Right cardiac atrium (tissue), 5 donors: ENCODE measurements around the gene NFKB2. TPM values are rescaled to one million over a fixed set of nuclear protein-coding genes. Genes with fewer than 3 reads are reported as not detected.

Experiments used
- ATAC-seq, 2 donors: fragments of 200-7000 bp; cut with Tn5 transposase; one replicate each; pipeline versions ENCODE4 v1.8.0 to v1.9.1; 2020; ENCODE audit warnings: moderate library complexity in 2 of 2, mild to moderate bottlenecking in 1 of 2
- DNase-seq, 3 donors: peaks; one replicate each; pipeline ENCODE4 v3.0.0-alpha.2; 2020
- H3K27ac ChIP-seq: one replicate; pipeline ENCODE4 v1.5.1; 2013; ENCODE audit warnings: mild to moderate bottlenecking, low read length, control low read depth, moderate library complexity
- H3K27me3 ChIP-seq: one replicate; pipeline ENCODE4 v1.6.1; 2013; ENCODE audit not compliant: control insufficient read depth, insufficient read depth
- H3K4me1 ChIP-seq: one replicate; pipeline ENCODE4 v1.6.1; 2013; ENCODE audit warnings: low read length; ENCODE audit not compliant: control insufficient read depth, insufficient read depth
- H3K4me3 ChIP-seq: one replicate; pipeline ENCODE4 v1.5.1; 2013; ENCODE audit warnings: low read length, control low read depth
- H3K9me3 ChIP-seq: one replicate; pipeline ENCODE4 v1.6.1; 2013; ENCODE audit warnings: low read length; ENCODE audit not compliant: control insufficient read depth
- WGBS: extraction: QIAGEN DNeasy Blood & Tissue Kit; methylation state at CpG from one replicate; pipeline ENCODE4 v1.1.7; 2013; 5-methylcytosine and 5-hydroxymethylcytosine counted together
- intact Hi-C, 4 donors: fragments of 100-400 bp; cut with DNase I; formaldehyde crosslinking; loops; one replicate each; pipeline versions ENCODE4 v1.11.0 to v1.14.0; 2022 to 2023
- long read RNA-seq, 4 donors: library from polyadenylated mRNA; unstranded; transcript quantifications; one replicate each; pipeline ENCODE4 v2.0.0, GENCODE V29; 2020 to 2021
- polyA plus RNA-seq: library from polyadenylated mRNA; stranded (reverse); fragments of 200-250 nt; gene quantifications from one replicate; pipeline ENCODE4 v1.2.3, GENCODE V29; 2013
- total RNA-seq, 4 donors: library from RNA; stranded (reverse); fragmentation: NEBNext Ultra II Directional; extraction: Animal tissue kit (Norgen Biotek cat#: 25700); gene quantifications; one replicate each; pipeline ENCODE4 v1.2.1, GENCODE V29; 2021
- donor health status: healthy with polysubstance abuse.
- donor health status: DM: no; HTN: yes; CAD: no.
- donor health status: DM: no; HTN: no; CAD: no.
- donor health status: DM: no; HTN: yes; CAD: no; lungs with severe emphysema.
- donor health status: DM: yes; HTN: yes; CAD: no.

NFKB2 gene
- 10 to 100 TPM in 3 of 4 donors, 1 to 10 TPM in 1; 9.3 to 18.2 (median 15.3) TPM for total RNA-seq
- 9.7 TPM for polyA plus RNA-seq
- long read RNA-seq, donor 1, partial matches to known transcripts: 13 of 24 reads
- long read RNA-seq, donor 1, other reads (novel, unspliced or antisense): 7 of 24 reads
- long read RNA-seq, donor 2, partial matches to known transcripts: 10 of 20 reads
- long read RNA-seq, donor 2, other reads (novel, unspliced or antisense): 7 of 20 reads
- long read RNA-seq, donor 3, partial matches to known transcripts: 4 of 4 reads
- long read RNA-seq, donor 3, other reads (novel, unspliced or antisense): 0 of 4 reads
- long read RNA-seq, donor 4, partial matches to known transcripts: 5 of 11 reads
- long read RNA-seq, donor 4, other reads (novel, unspliced or antisense): 4 of 11 reads

- WGBS: under 1% methylated on average over 42 of the region's 42 CpGs
- ATAC-seq (peak; percentile 76 to 79), DNase-seq (peak; percentile 90 to 96 (median 95))
- Histone ChIP-seq H3K27ac (peak within 1 kb of the TSS; percentile 97), H3K4me3 (peak within 1 kb of the TSS; percentile 78), H3K9me3 (no peaks in the 10 kb centered on the region), H3K4me1 (peaks cover 2% of the 10 kb centered on the region), H3K27me3 (no peaks in the 10 kb centered on the region)
- intact Hi-C loops: loop anchor here in 2 of 4 donors (5.0 to 10.0 kb wide), 3 partner anchors 168 to 189 kb away; partner anchors contain the start of gene ELOVL3 (in 1 of the 2)
Observed at GRCh38 chr10:102395400-102396316, at the start of gene NFKB2. NFKB2 (plus strand) TSS chr10:102395705; CDS start chr10:102395960, 255 bp downstream.

GRCh38 chr10:102347236-102347828 lies 48.2 kb upstream of the NFKB2 start:
- WGBS: 56% methylated on average over 2 of the region's 2 CpGs
- no peaks in the 10 kb centered on the region for H3K27me3 ChIP-seq
- H3K9me3 ChIP-seq: no peaks in the 10 kb centered on the region
- no peak overlapping the region for H3K4me3 ChIP-seq
- peak; percentile 54 to 61 for ATAC-seq
- DNase-seq: peak in 2 of 3 donors; percentile 15 to 62
- no peak overlapping the region for H3K27ac ChIP-seq
- no peaks in the 10 kb centered on the region for H3K4me1 ChIP-seq
- intact Hi-C loops: no loop called here

GRCh38 chr10:102352066-102352715 lies 43.3 kb upstream of the NFKB2 start:
- 77% methylated on average over 7 of the region's 7 CpGs for WGBS
- H3K4me1 ChIP-seq: no peaks in the 10 kb centered on the region
- no peaks in the 10 kb centered on the region for H3K27me3 ChIP-seq
- H3K9me3 ChIP-seq: no peaks in the 10 kb centered on the region
- no peak overlapping the region for H3K27ac ChIP-seq
- DNase-seq: peak; percentile 48 to 66 (median 55)
- no peak overlapping the region for H3K4me3 ChIP-seq
- intact Hi-C loops: loop anchor here (2.0 to 10.0 kb wide), 4 partner anchors 120 to 187 kb away; no protein-coding TSS in a partner anchor
- peak; percentile 60 to 73 for ATAC-seq

DNA sequence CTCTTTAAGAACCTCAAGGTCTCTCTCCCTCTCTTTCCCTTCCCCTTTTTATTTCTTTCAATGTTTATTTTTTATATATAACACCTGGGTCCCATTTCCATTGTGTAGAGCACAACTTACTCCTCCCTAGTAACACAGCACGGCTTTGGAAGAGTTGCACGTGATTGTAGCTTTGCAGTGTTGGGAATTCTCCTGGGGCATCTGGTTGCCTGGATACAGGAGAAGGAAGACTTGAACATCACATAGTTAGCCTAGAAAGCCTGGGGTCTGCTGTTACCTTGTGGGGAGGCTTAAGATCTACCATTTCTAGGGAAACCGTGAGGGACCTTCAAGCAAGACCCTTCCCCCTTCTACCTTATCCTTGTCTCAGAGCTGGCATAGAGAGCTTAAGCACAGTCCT lies 41.1 kb upstream of the NFKB2 start:
- H3K27ac ChIP-seq: no peak overlapping the region
- 69% methylated on average over 3 of the region's 3 CpGs for WGBS
- H3K4me3 ChIP-seq: no peak overlapping the region
- no peak for ATAC-seq
- no peaks in the 10 kb centered on the region for H3K9me3 ChIP-seq
- no peak for DNase-seq
- intact Hi-C loops: loop anchor here in 3 of 4 donors (5.0 to 10.0 kb wide), 2 partner anchors 122 to 190 kb away; no protein-coding TSS in a partner anchor
- H3K27me3 ChIP-seq: no peaks in the 10 kb centered on the region
- no peaks in the 10 kb centered on the region for H3K4me1 ChIP-seq

GRCh38 chr10:102358712-102359382 lies 36.7 kb upstream of the NFKB2 start:
- ATAC-seq: no peak
- WGBS: 92% methylated on average over 4 of the region's 4 CpGs

GRCh38 chr10:102367441-102367840 lies 28.1 kb upstream of the NFKB2 start:
- no peaks in the 10 kb centered on the region for H3K9me3 ChIP-seq

More at GRCh38 chr10:102358712-102359382, 36.7 kb upstream of the NFKB2 start:
- Histone ChIP-seq H3K27ac (no peak overlapping the region), H3K27me3 (no peaks in the 10 kb centered on the region), H3K9me3 (no peaks in the 10 kb centered on the region), H3K4me3 (no peak overlapping the region), H3K4me1 (no peaks in the 10 kb centered on the region)
- intact Hi-C loops: loop anchor here in 3 of 4 donors (5.0 to 10.0 kb wide), 2 partner anchors 187 to 194 kb away; no protein-coding TSS in a partner anchor
- DNase-seq: no peak

DNA sequence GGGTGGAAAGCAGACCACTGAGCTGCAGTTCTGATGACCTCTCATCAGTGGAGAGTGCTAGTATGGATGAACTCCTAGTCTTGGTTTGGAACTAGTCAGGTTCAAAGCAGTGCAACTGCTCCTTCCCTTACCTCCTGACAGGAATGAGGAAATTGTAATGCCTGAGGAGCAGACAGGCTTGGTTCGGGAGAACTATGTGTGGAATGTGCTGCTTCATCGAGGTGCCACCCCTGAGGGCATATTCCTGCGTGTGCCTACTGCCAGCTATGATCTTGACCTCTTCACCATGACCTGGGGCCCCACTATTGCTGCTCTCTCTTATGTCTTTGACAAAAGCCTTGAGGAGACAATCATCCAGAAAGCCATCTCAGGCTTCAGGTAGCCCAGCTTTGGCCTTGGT lies 27.4 kb upstream of the NFKB2 start:
- H3K9me3 ChIP-seq: no peaks in the 10 kb centered on the region
- 65% methylated on average over 3 of the region's 3 CpGs for WGBS
- no peak overlapping the region for H3K27ac ChIP-seq
- no peak for ATAC-seq
- no peaks in the 10 kb centered on the region for H3K4me1 ChIP-seq
- DNase-seq: no peak
- intact Hi-C loops: no loop called here
- H3K4me3 ChIP-seq: no peak overlapping the region
- no peaks in the 10 kb centered on the region for H3K27me3 ChIP-seq

More at GRCh38 chr10:102367441-102367840, 28.1 kb upstream of the NFKB2 start:
- no peak for DNase-seq
- Histone ChIP-seq H3K4me1 (no peaks in the 10 kb centered on the region), H3K27me3 (no peaks in the 10 kb centered on the region), H3K4me3 (no peak overlapping the region), H3K27ac (no peak overlapping the region)
- no peak for ATAC-seq
- 95% methylated on average over 1 of the region's 1 CpG for WGBS
- intact Hi-C loops: no loop called here

DNA sequence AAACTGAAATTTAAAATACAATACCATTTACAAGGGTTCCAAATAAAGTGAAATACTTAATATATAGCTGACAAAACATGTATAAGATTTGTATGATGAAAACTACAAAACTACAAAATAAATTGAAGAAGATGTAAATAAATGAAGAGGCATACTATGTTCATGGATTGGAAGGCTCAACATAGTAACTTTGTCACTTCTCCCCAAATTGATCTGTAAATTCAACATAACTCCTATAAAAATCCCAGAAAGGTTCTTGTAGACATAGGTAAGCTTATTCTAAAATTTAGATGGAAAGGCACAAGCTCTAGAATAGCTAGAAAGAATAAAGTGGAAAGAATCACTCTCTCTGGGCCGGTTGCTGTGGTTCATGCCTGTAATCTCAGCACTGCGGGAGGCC lies 24.2 kb upstream of the NFKB2 start:
- Histone ChIP-seq H3K9me3 (no peaks in the 10 kb centered on the region), H3K27me3 (no peaks in the 10 kb centered on the region), H3K4me3 (no peak overlapping the region), H3K27ac (no peak overlapping the region), H3K4me1 (no peaks in the 10 kb centered on the region)
- no peak for ATAC-seq
- intact Hi-C loops: no loop called here
- DNase-seq: no peak
- over 99% methylated on average over 2 of the region's 2 CpGs for WGBS

DNA sequence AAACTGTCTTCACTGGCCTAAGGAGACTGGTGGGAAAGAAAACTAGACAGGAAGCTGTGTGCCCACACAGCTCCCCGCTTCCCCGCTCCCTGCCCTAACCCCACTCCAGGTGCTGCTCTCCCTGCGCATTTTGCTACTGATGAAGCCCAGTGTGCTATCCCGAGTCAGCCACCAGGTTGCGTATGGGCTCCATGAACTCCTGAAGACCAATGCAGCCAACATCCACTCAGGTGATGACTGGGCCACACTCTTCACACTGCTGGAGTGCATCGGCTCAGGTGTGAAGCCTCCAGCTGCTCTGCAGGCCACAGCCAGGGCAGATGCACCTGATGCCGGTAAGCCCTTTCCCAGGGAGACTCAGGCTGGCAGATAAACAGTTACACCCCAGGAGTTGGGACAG lies 20.3 kb upstream of the NFKB2 start:
- ATAC-seq: no peak
- H3K27me3 ChIP-seq: no peaks in the 10 kb centered on the region
- DNase-seq: no peak
- no peak overlapping the region for H3K27ac ChIP-seq
- H3K9me3 ChIP-seq: no peaks in the 10 kb centered on the region
- WGBS: 88% methylated on average over 7 of the region's 7 CpGs
- no peaks in the 10 kb centered on the region for H3K4me1 ChIP-seq
- H3K4me3 ChIP-seq: no peak overlapping the region
- intact Hi-C loops: no loop called here

GRCh38 chr10:102375867-102376266 lies 19.6 kb upstream of the NFKB2 start:
- H3K4me1 ChIP-seq: no peaks in the 10 kb centered on the region
- H3K9me3 ChIP-seq: no peaks in the 10 kb centered on the region
- intact Hi-C loops: no loop called here
- ATAC-seq: no peak
- DNase-seq: no peak
- H3K27ac ChIP-seq: no peak overlapping the region
- H3K27me3 ChIP-seq: no peaks in the 10 kb centered on the region
- no peak overlapping the region for H3K4me3 ChIP-seq
- WGBS: 82% methylated on average over 2 of the region's 2 CpGs
